GM21786 (cell line): ENCODE data around the gene AREG.

Experiments
- ATAC-seq: cut with Tn5 transposase; IDR thresholded peaks from one replicate; pipeline ENCODE4 v1.9.1; 2021; ENCODE audit not compliant: unreplicated experiment

The AREG gene

DNA sequence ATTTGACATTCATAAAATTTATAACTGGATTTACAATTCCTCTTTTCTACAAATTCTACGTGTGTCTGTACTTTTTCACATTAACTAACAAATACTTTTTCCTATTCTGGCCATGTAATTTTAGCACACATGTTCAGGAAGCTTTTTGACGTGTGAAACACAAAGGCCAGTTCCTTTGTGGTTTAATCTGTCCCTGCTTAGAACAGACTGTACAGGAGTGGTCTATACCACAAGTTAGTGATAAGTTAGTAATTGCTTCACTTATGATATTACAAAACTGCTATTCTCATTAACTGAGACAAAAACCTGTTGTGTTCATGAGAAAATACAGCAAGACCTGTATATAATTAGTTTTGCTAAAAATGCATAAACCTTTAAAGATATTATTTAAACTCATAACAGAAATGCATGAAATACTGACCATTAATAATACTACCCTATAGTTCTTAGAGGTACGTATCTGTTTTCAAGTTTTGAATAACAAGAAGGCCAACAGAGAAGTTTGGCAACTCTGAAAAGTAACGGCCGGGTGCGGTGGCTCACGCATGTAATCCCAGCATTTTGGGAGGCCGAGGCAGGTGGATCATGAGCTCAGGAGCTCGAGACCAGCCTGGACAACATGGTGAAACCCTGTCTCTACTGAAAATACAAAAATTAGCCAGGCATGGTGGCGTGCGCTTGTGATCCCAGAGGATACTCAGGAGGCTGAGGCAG, 13.7 kb upstream of the AREG start:
- ATAC-seq, result no peak

DNA sequence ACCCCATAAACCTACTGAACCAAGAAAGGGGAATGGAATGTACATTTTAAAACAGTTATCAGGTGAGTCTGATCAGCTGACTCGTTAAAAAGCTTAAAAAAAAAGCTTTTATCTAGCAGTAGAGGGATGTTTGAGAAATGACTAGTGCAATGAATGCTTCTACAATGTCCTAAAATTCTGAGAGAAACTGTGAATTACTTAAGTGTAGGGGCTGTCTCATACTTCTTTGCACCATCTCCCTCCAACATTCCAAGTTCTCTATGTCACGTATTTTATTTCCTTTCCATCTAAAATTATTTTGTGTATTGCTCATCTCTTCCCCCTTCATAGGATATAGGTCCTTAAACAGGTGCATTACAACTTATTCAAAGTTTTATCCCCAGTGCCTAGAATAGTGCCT, 11.9 kb upstream of the AREG start:
- ATAC-seq, result no peak

DNA sequence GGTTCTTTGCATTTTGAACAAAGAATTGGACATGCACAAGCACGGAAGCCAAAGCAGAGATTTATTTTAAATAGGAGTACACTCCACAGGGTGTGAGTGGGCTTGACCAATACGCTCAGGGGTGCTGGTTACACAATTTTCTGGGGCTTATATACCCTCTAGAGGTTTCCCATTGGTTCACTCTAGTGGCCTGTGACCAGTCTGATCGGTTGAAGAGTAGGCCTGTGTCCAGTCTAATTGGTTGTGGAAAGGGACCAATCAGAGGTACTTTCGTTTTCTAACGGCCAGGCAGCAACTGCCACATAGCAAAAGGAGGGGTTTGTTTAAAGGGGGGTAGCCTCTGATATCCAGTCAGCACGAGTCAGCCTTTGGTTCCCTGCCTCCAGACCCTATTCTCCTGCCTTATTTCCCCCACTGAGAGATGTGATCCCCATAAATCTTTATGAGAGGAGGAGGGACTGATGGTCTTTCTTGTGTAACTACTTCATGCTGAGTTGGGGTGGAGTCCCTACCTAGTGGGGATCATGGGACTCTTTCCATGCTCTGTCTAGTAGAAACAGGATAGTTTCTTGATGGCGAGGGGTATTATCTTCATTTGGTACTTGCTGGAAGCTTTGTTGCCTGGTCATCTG, 11.3 kb upstream of the AREG start:
- ATAC-seq, result no peak

DNA sequence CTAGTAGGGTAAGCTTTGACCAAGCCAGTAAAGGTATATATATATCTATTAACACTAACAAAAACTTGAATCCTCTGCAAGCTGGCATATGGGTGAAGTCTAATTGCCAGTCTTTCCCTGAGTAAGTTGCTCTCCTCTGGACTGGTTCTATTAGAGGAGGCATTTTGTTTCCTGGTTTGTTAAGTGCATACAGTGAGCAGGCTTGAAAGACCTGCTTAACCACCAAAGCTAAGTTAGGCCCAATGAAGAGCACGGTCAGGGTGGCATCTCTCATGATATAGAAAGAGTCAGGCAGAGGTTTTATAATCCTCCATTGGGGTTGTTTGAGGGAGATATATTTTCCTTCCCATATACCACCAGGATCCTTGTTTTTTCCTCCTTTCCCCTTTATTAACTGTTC, 9.6 kb upstream of the AREG start:
- ATAC-seq, result no peak

DNA sequence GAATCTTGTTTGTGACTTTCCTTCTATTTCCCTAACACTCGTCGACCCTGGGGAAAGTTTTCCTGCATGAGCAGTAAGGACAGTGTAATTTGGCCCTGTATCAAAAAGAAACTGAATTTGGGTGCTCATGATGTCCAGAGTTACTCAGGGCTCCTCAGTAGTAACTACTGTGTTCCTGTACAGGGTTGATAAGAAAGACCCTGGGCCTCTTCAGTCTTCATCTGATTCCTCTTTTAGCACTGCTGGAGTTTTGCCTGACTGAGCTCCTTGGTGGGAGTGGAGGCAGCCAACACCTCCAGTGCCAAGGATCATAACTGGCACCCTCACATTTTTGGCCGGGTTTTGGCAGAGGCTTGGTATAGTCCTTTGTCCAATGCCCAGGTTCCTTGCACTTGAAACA, 7.1 kb upstream of the AREG start:
- ATAC-seq, result no peak

DNA sequence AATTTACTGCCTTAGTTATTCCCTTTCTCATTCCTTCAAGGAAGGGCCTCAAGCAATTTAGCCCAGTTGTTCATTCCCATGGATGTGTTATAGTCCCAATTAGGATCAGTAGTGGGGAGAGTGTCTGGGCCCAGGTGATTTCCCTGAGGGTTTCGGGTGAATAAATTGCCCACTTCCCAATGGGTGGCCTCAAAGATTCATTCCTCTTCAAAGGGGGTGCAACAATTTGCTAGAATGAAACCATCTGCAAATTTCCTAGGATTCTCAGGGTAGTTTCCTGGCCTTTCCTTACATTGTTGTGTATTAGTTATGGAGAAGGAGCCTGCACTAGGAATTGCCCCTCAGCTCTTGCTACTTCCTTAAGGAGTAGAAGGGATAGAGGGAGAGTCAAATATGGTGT, 6.3 kb upstream of the AREG start:
- ATAC-seq, result no peak

DNA sequence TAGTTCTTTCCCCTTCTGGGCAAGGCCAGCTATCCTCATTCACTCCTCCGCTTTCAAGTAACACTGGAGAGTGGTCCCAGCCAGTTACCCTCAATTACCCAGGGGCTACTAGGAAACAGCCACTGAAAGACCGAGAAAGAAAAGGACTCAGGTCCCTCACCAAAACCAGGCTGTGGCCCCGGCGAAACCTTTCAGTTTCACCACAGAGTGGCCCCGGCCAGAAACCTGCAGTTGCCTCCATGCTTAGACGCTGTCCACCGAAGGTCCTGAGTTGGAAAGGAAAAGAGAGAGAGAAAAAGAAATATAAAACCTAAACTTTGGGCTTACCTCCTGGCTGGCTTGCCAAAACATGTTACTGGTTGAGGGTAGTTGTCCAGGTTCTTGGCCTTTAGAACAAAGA, 5.0 kb upstream of the AREG start:
- no peak for ATAC-seq

DNA sequence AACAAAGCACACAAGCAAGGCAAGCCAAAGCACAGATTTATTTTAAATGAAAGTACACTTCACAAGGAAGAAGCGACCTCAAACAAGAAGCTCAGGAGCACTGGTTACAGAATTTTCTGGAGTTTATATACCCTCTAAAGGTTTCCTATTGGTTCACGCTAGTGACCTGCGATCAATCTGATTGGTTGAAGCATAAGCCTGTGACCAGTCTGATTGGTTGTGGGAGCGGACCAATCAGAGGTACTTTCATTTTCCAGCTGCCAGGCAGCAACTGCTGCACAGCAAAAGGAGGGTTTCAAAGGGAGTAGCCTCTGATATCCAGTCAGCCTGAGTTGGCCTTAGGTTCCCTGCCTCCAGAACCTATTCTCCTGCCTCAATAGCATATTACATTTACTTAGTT, 4.6 kb upstream of the AREG start:
- ATAC-seq, result no peak

DNA sequence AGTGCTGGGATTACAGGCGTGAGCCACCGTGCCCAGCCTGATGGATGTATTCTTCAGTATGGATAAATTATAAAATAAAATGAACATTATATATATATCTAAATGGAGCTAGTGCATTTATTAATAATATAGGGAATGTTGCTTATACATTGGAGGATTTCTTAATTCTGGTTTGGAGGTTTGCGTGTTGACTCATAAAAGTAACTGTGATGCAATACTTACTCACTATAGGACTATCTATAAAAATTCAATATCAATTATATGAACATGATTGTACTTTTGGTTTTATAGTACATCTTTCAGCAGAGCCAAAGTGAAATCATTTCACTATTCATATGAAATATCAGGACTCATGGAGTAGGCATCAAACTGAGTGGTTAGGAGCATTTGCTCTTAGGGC, 3.2 kb upstream of the AREG start:
- ATAC-seq, result no peak

DNA sequence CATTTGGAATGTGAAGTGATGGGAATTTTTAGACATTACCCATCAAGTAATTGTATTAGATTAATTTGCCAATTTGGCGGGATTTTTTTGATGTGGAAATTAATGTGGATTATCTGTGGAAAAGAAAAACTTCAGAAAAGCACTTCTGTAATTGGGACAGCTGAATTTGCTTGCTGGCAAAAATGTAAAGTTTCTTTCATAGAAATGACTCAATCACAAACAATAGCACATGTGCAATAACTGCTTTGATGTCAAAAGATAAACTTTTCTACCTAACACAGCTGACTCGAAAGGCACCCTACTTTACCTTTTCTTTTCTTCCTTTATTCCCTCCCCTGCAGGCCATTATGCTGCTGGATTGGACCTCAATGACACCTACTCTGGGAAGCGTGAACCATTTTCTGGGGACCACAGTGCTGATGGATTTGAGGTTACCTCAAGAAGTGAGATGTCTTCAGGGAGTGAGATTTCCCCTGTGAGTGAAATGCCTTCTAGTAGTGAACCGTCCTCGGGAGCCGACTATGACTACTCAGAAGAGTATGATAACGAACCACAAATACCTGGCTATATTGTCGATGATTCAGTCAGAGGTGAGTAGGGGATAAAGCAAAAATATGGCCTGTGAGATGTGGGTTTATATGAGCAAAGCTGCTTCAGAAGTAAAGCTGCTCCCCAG, 1.4 kb downstream of the AREG start:
- no peak for ATAC-seq

DNA sequence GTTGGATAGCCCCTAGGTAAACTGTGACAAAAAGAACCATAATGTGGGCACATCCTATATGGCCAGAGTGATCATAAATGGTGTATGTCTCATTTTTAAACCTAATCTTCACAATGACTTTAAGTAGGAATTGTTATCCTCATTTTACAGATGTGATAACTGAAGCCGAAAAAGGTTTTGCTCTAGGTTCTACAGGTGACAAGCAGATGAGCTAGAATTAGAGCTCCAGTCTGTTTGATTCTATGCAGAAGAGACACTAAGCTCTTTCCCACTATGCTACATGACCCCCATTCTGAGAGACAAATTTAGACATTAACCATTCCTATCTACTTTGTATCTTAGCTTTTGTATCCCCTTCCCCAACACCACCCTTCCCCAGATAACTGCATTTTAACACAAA, 2.0 kb downstream of the AREG start:
- no peak for ATAC-seq

DNA sequence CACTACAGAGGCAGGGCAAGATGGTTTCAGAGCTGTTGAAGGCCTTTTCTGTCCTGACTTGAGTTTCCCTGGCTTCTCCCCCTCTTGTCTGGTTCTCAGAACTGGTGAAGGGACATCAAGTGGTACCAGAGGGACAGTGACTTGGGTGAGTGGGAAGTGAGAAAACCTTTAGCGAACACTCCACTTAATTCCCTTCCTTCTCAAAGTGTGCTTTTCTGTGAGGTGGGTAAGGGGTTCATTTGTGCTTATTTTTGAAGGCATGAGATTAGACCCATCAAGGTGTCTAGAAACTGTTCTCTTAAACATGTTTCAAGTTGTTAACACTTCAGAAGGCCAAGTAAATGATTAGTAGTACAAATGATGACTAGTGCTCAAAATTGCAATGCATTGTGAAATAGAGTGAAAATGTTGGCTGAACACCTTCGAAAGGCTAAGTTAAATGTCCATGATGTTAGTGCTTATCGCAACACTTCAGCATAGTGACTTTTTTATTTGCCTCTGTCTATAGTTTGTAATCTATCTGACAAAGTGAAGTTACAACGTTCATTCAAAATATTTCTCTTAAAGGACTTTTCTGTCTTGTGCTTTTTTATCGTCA, 2.8 kb downstream of the AREG start:
- ATAC-seq, result no peak

DNA sequence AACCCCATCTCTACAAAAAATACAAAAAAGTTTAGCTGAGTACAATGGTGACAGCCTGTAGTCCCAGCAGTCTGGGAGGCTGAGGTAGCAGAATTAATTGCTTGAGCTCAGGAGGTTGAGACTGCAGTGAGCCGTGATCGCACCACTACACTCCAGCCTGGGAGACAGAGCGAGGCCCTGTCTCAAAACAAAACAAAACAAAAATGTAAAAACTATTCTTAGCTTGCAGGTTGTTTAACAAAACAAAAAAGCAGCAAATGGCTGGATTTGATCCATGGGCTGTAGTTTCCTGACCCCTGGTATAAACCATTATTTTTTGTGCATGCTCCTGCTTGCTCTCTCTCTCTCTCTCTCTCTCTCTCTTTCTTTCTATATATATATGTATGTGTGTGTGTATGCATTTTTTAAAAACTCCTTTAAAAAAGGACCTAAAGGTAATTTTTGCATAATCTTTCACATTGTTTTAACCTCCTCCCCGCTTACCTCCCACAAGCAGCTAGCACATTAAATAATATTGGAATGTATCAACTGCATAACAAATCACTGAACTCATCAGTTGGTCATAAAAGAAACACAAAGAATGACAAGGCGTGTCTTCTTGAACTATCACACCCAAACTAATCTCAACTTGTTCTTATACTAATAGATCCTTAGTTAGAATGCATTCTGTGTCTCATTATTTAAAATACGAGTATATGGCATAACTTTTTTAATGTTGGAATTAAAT, 4.8 kb downstream of the AREG start:
- ATAC-seq, result no peak

DNA sequence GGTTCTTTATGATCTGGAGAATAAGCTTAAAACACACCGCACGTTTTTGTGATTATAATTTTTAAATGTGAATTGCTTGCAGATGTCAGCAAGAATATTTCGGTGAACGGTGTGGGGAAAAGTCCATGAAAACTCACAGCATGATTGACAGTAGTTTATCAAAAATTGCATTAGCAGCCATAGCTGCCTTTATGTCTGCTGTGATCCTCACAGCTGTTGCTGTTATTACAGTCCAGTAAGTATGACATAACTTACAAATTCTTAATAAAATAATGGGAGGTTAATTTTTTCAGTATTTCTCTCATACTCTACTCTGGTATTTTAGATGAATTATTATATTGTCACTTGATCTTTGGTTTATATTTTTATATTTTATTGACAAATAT, 5.4 kb downstream of the AREG start:
- no peak for ATAC-seq

DNA sequence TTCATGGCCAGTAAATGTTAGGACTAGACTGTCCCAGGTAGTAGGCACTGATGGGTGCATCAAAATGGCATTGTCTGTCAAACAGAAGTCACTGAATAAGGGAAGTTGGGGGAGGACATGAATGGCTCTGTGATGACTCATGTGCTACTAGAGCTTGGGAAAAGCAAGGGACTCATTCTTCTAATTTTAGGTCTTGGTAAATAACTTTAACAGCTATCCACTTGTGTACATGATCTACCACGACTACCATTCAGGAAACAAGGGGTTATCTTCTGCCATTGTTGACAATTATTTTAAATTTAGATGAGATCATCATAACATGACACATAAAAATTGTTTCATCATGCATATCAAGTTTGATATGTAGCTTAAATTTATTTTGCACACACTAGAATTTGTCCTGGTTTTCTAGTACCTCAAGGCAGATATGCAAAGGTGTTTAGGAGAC, 6.3 kb downstream of the AREG start:
- ATAC-seq, result no peak

DNA sequence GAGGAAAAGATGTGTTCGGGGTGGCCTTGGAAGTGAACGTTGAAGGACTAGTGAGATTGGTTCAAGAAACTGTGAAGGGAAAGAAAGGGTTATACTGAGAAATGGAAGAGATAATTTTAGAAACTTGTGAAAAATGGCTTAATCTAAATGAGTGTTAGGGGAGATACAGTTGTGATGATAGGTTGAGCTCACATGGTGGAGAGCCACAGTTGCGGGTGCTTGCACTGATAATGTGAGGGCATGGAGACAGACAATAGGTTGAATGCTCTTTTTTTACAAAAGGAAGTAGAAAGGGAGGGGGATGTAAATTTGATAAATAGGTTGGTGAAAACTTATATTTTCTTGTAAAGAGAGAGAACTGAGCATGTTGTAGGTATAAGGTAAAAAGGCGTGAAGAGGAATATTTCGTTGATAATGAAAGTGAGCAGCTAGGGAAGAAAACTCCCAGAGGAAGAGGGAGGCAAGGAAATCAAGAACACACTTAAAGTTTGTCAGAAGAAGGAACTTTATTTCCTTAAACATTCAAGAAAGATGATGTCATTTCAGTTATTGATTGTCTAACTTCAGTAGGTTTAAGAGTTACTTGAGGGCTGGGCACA, 8.2 kb downstream of the AREG start:
- ATAC-seq, result no peak

DNA sequence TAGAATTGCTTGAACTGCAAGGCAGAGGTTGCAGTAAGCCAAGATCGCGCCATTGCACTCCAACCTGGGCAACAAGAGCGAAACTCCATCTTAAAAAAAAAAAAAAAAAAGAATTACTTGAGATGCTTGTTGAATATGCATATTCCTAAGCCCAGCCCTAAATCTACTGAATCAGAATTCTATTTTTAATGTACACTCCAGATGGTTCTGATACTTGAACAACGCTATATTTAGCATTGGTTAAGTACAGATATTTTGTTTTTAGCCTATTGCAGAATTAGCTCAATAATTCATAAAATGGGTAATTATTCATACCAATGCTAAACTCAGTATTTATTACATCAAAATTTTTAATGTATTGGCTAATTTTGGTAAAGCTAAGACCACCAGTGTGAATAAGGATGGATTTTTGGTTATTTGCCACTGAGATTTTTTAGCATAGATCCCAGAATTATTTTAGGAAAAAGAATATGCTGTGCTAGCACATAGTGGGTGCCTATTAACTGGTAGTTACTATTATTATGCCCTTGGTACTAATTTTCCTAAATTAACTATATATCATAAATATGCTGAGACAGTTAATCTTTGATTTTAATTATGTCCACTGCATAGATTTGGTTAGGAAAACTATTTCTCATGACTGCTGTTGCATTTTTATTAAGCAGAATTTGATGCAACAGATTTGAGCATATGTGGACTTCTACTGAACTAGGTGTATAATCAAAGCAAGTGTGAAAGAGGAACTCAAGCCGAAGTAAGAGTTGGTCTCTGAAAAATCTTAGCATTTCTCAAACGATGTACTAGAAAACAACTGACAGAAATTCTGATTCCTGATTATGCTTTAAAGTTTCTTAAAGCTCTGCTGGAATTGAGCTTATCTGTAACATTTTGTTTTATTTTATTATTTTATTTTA, 9.2 kb downstream of the AREG start:
- ATAC-seq, result no peak

DNA sequence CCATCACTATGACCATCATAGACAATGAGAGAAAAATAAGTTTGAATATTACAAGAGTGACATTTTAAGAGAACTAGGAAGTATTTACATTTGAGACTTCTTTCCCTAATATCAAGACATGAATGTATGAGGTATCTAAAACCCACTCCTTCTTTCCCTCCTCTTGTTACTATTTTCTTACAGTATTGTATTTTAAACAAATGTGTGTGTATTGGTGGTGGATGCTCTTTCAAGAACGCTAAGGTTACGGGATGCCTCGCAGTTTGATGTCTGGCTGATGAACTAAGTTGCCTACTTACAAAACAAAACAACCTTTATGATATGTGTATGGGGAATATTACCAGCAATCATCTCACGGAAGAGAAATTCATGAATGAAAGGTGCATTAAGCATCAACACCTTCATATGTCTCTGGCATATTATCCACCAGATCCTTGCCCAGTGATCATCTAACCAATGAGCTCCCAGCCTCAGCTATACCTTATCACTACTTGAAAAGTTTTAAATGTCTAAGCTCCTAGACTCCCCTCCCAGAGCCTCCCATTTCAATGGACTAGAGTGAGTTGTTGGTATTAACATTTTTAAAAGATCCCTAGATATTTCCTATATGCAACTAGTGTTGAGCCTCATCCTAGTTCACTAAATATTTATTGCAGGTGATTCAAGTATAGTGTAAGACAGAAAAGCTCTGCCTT, 10.6 kb downstream of the AREG start:
- ATAC-seq, result no peak

DNA sequence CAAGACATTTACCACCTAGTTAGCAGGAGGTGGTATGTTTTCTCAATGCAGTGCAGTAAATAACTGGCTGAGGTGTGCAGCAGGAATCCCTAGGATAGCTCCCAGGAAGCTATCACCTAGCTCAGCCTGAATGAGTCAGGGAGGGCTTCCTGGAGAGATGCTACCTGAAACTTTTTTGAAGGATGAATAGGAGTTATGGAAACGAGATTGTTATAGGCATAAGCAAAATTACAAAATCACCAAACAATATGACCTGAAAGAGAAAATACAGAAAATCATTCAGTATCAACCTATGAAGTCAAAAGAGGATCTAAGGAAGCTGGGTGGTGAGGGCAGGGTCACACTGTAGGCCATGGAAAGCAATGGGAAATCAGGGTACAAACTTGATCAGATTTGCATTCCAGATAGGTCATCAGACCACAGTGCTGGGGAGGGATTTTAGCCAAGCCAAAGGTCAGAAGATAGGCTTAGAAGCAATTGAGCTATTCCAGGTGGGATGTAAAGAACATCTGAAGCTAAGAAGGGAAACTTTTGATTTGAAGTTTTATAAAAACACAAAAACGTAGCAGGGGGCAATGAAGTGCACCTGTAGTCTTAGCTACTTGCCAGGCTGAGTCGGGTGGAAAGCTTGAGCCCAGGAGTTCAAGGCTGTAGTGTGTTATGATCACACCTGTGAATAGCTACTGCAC, 11.3 kb downstream of the AREG start:
- ATAC-seq, result no peak
